Transverse colon (tissue), 4 donors: ENCODE results near the gene ZBTB34. TPM values are rescaled to one million over a fixed set of nuclear protein-coding genes. Genes with fewer than 3 reads are reported as not detected.
"Not testable (repeated sequence)": the region's sequence is repeated elsewhere in the genome, so short reads cannot be mapped to it uniquely, and the experiment has no call there.

Experiments used
- DNase-seq: peaks from one replicate; pipeline ENCODE4 v3.0.0-alpha.2; 2019
- H3K27ac ChIP-seq, 4 donors: fragments of 200-600 bp; sonication (generic); 2 replicates each; pipeline ENCODE4 v1.5.1; 2016 to 2018; ENCODE audit warnings: inconsistent platforms in 4 of 4
- H3K27me3 ChIP-seq: fragments of 200-600 bp; sonication (generic); 2 replicates; pipeline ENCODE4 v1.5.1; 2017; ENCODE audit warnings: inconsistent platforms
- H3K36me3 ChIP-seq, 4 donors: fragments of 200-600 bp; sonication (generic); 2 replicates each; pipeline ENCODE4 v1.5.1; 2017 to 2019; ENCODE audit warnings: inconsistent platforms in 4 of 4
- H3K4me1 ChIP-seq, 4 donors: fragments of 200-600 bp; sonication (generic); 2 replicates each; pipeline ENCODE4 v1.5.1; 2017 to 2020; ENCODE audit warnings: inconsistent platforms in 4 of 4
- H3K4me3 ChIP-seq, 4 donors: fragments of 200-600 bp; sonication (generic); 1 replicate in 1 of 4; 2 replicates in 3 of 4; pipeline versions ENCODE4 v1.5.1 to v1.6.1; 2017 to 2019; ENCODE audit warnings: inconsistent platforms in 4 of 4
- H3K9me3 ChIP-seq, 2 donors: fragments of 200-600 bp; sonication (generic); 2 replicates each; pipeline ENCODE4 v1.5.1; 2017 to 2019; ENCODE audit warnings: inconsistent platforms in 2 of 2
- EP300 ChIP-seq: sonication (generic); formaldehyde crosslinking; IDR thresholded peaks from one replicate; pipeline ENCODE4 v1.6.1; 2017; ENCODE audit warnings: antibody characterized with exemption, low read depth
- POLR2A ChIP-seq: fragments of 450-650 bp; IDR thresholded peaks from one replicate; pipeline ENCODE4 v1.6.1; 2016; ENCODE audit warnings: antibody characterized with exemption, mild to moderate bottlenecking, moderate library complexity
- POLR2AphosphoS5 ChIP-seq, 3 donors: sonication (generic); formaldehyde crosslinking; IDR thresholded peaks; one replicate each; pipeline ENCODE4 v1.6.1; 2016; ENCODE audit warnings: antibody characterized with exemption in 3 of 3
- WGBS, 2 donors: methylation state at CpG; one replicate each; pipeline ENCODE4 v1.1.5; 2018; ENCODE audit warnings: low coverage in 1 of 2; 5-methylcytosine and 5-hydroxymethylcytosine counted together
- in situ Hi-C, 4 donors: fragments of 200-750 bp; cut with MboI; loops; one replicate each; pipeline versions ENCODE4 v1.15.0 to v1.15.1; 2017; ENCODE audit warnings: low sequenced_read_pairs in 3 of 4, low pct_ligation_motif_present in 1 of 4, low pct_unique_long_range_greater_than_20kb in 1 of 4
- intact Hi-C: fragments of 100-400 bp; cut with DNase I; formaldehyde crosslinking; loops from one replicate; pipeline ENCODE4 v1.15.1; 2023; ENCODE audit warnings: low total_unique reads
- total RNA-seq, 4 donors: library from RNA; depleted of rRNA; stranded (reverse); fragments of >200 nt; gene quantifications; one replicate each; pipeline ENCODE4 v1.1.0, GENCODE V29; 2016
- TF ChIP-seq, protein P1 (sequence below), 5 experiments: fragments of 200-600 bp in 3 of 5; fragments of 450-650 bp in 2 of 5; sonication (generic) in 3 of 5; IDR thresholded peaks; 1 replicate in 2 of 5; 2 replicates in 3 of 5; pipeline ENCODE4 v1.5.1; 2016 to 2017; ENCODE audit warnings: antibody characterized with exemption in 5 of 5, inconsistent platforms in 3 of 5, mild to moderate bottlenecking in 2 of 5, moderate library complexity in 1 of 5

The ZBTB34 gene
- 10 to 100 TPM in 3 of 4 donors, 1 to 10 TPM in 1; 6.0 to 14.9 (median 10.3) TPM for total RNA-seq

GRCh38 chr9:126860077-126860756 is at the start of gene ZBTB34:
TSS of gene ZBTB34 (plus strand) at chr9:126860639. CDS start at chr9:126879400, 18,761 bp downstream.
- Histone ChIP-seq H3K9me3 (no peaks in the 10 kb centered on the region), H3K4me3 (peak within 1 kb of the TSS; percentile 72 to 95 (median 87)), H3K36me3 (no peaks in the 10 kb centered on the region), H3K4me1 (peaks cover 16 to 30% (median 29%) of the 10 kb centered on the region in 4 donors), H3K27me3 (no peaks in the 10 kb centered on the region), H3K27ac (peak within 1 kb of the TSS; percentile 90 to 96 (median 93))
- DNase-seq, result peak; percentile 77
- TF ChIP-seq, protein P1, sequence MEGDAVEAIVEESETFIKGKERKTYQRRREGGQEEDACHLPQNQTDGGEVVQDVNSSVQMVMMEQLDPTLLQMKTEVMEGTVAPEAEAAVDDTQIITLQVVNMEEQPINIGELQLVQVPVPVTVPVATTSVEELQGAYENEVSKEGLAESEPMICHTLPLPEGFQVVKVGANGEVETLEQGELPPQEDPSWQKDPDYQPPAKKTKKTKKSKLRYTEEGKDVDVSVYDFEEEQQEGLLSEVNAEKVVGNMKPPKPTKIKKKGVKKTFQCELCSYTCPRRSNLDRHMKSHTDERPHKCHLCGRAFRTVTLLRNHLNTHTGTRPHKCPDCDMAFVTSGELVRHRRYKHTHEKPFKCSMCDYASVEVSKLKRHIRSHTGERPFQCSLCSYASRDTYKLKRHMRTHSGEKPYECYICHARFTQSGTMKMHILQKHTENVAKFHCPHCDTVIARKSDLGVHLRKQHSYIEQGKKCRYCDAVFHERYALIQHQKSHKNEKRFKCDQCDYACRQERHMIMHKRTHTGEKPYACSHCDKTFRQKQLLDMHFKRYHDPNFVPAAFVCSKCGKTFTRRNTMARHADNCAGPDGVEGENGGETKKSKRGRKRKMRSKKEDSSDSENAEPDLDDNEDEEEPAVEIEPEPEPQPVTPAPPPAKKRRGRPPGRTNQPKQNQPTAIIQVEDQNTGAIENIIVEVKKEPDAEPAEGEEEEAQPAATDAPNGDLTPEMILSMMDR (IDR thresholded peaks at IDR 0.05), result peak; percentile 99 to 100 (median 100)
- TF ChIP-seq POLR2AphosphoS5 (IDR thresholded peaks at IDR 0.05), result peak in 2 of 3 donors; percentile 48 to 53
- TF ChIP-seq POLR2A, result no peak
- in situ Hi-C loops (no loop called here), intact Hi-C loops (no loop called here)
- WGBS, 2 donors, result 1% methylated on average over 16 of the region's 67 CpGs; no CpG with 5 or more reads in 1 of the 2 donors

GRCh38 chr9:126813072-126813471 is 47.4 kb upstream of the ZBTB34 start:
- TF ChIP-seq EP300 (no peak), POLR2AphosphoS5 (IDR thresholded peaks at IDR 0.05) (no peak), POLR2A (no peak)
- TF ChIP-seq, protein P1 (IDR thresholded peaks at IDR 0.05), result no peak
- DNase-seq, result no peak
- WGBS, 2 donors, result 96 to 99% methylated on average over 6 to 11 of the region's 11 CpGs
- in situ Hi-C loops (no loop called here), intact Hi-C loops (no loop called here)
- Histone ChIP-seq H3K4me3 (no peak overlapping the region), H3K27me3 (no peaks in the 10 kb centered on the region), H3K4me1 (no peaks in the 10 kb centered on the region), H3K27ac (no peak overlapping the region), H3K36me3 (peaks cover 0 to 33% (median 18%) of the 10 kb centered on the region in 4 donors), H3K9me3 (peaks cover 10 to 12% of the 10 kb centered on the region in 2 donors)

DNA sequence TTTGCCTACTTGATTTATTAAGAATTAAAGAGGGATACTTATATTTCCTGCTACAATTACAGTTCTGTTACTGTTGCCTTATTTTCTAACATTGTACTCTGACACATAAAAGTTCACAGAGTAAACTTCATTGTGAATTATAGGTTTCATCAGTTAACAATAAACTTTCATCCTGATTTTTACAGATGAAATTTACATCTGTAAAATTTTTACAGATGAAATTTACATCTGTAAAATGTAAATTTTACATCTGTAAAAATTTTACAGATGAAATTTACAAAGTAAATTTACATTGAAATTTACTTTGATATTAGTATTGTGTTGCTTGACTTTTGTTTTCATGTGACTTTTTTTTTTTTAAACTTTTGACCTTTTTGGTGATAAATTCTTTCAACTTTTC is 46.3 kb upstream of the ZBTB34 start:
- in situ Hi-C loops, result no loop called here
- intact Hi-C loops, result no loop called here
- Histone ChIP-seq H3K4me3 (no peak overlapping the region), H3K4me1 (no peaks in the 10 kb centered on the region), H3K36me3 (peaks cover 0 to 41% (median 19%) of the 10 kb centered on the region in 4 donors), H3K27ac (no peak overlapping the region), H3K27me3 (no peaks in the 10 kb centered on the region), H3K9me3 (peaks cover 17 to 22% of the 10 kb centered on the region in 2 donors)
- no peak for DNase-seq
- no peak for TF ChIP-seq EP300
- no peak for TF ChIP-seq POLR2A
- TF ChIP-seq POLR2AphosphoS5 (IDR thresholded peaks at IDR 0.05), result no peak
- TF ChIP-seq, protein P1 (IDR thresholded peaks at IDR 0.05), result no peak

DNA sequence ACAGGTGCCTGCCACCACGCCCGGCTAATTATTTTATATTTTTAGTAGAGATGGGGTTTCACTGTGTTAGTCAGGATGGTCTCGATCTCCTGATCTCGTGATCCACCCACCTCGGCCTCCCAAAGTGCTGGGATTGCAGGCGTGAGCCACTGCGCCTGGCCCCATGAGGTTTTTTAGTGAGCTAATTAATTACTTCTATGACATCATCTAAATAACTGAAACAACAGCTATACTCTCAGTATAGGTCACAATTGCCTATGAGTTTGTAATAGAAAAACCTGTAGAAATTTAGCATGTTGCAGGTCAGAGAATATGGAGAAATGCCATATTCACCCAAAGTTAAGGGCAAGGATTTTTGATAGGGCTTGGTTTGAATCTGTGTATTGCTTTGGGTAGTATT is 42.8 kb upstream of the ZBTB34 start:
- H3K4me1 ChIP-seq, in situ Hi-C loops, intact Hi-C loops, DNase-seq, H3K27ac ChIP-seq, H3K4me3 ChIP-seq, H3K27me3 ChIP-seq: not testable (repeated sequence)
- Histone ChIP-seq H3K9me3 (peaks cover 20 to 26% of the 10 kb centered on the region in 2 donors), H3K36me3 (peaks cover 0 to 54% (median 18%) of the 10 kb centered on the region in 4 donors)
- WGBS, 2 donors, result 97% methylated on average over 7 of the region's 7 CpGs; no CpG with 5 or more reads in 1 of the 2 donors
